B cell (primary cell): ENCODE measurements around the gene CRISPLD2. TPM values are rescaled to one million over a fixed set of nuclear protein-coding genes. Genes with fewer than 3 reads are reported as not detected.

Experiments used
- ATAC-seq: fragments of 200-7000 bp; cut with Tn5 transposase; one replicate; pipeline ENCODE4 v1.10.0; 2021; ENCODE audit warnings: low read depth, mild to moderate bottlenecking, moderate number of reproducible peaks, moderate library complexity
- CTCF ChIA-PET: fragments of 350-600 bp; sonication (Branson Sonifier 250); formaldehyde crosslinking; loops from one replicate; lab custom pipeline; 2021; ENCODE audit warnings: antibody characterized with exemption, inconsistent platforms; lab: Charles Lee
- POLR2A ChIA-PET: fragments of 350-600 bp; sonication (Branson Sonifier 250); formaldehyde crosslinking; loops from one replicate; lab custom pipeline; 2021; ENCODE audit warnings: antibody characterized with exemption; lab: Charles Lee
- DNase-seq: peaks from one replicate; pipeline ENCODE4 v3.0.0; 2013
- H2AFZ ChIP-seq: 2 replicates; pipeline ENCODE4 v1.6.1; 2012; ENCODE audit warnings: mild to moderate bottlenecking, low read depth, low read length; ENCODE audit not compliant: insufficient read depth, poor library complexity, severe bottlenecking
- H3K27ac ChIP-seq, 2 donors: 1 replicate in 1 of 2; 2 replicates in 1 of 2; pipeline ENCODE4 v1.5.1; 2012 to 2013; ENCODE audit warnings: low read length in 2 of 2, mild to moderate bottlenecking in 2 of 2, moderate library complexity in 1 of 2
- H3K27me3 ChIP-seq, 4 experiments: fragments of 200-600 bp in 1 of 4; sonication (generic) in 1 of 4; replicated peaks in 1 of 4; 1 replicate in 2 of 4; 2 replicates in 2 of 4; pipeline versions ENCODE4 v1.6.1 to v1.7.0; 2013 to 2016; ENCODE audit warnings: low read length in 3 of 4, mild to moderate bottlenecking in 2 of 4, mixed read lengths in 1 of 4, moderate library complexity in 1 of 4; ENCODE audit not compliant: insufficient read depth in 4 of 4, control insufficient read depth in 3 of 4; ENCODE audit errors: control extremely low read depth in 1 of 4
- H3K36me3 ChIP-seq, 2 experiments: replicated peaks in 1 of 2; 1 replicate in 1 of 2; 2 replicates in 1 of 2; pipeline versions ENCODE4 v1.6.1 to v1.7.1; 2013; ENCODE audit warnings: low read length in 1 of 2; ENCODE audit not compliant: insufficient read depth in 2 of 2, control insufficient read depth in 1 of 2; ENCODE audit errors: control extremely low read depth in 1 of 2, extremely low read depth in 1 of 2
- H3K4me1 ChIP-seq, 2 donors: fragments of 200-600 bp in 1 of 2; sonication (generic) in 1 of 2; 1 replicate in 1 of 2; 2 replicates in 1 of 2; pipeline versions ENCODE4 v1.5.1 to v1.6.1; 2013 to 2017; ENCODE audit warnings: low read length in 2 of 2; ENCODE audit not compliant: control insufficient read depth in 2 of 2, insufficient read depth in 2 of 2
- H3K4me2 ChIP-seq: replicated peaks from 2 replicates; pipeline ENCODE3; 2012; ENCODE audit warnings: mild to moderate bottlenecking, low read depth, low read length; ENCODE audit not compliant: poor library complexity, severe bottlenecking
- H3K4me3 ChIP-seq, 5 experiments: fragments of 200-600 bp in 1 of 5; sonication (generic) in 1 of 5; 1 replicate in 3 of 5; 2 replicates in 2 of 5; pipeline versions ENCODE4 v1.5.1 to v1.7.0; 2011 to 2016; ENCODE audit warnings: low read length in 4 of 5, mild to moderate bottlenecking in 4 of 5, low read depth in 2 of 5, control low read depth in 1 of 5, moderate library complexity in 1 of 5; ENCODE audit not compliant: insufficient read depth in 1 of 5; ENCODE audit errors: control extremely low read depth in 1 of 5, extremely low read depth in 1 of 5
- H3K79me2 ChIP-seq: fragments of 200-600 bp; sonication (generic); one replicate; pipeline ENCODE4 v1.6.0; 2016; ENCODE audit warnings: low read length; ENCODE audit not compliant: control insufficient read depth, insufficient read depth
- H3K9ac ChIP-seq: fragments of 200-600 bp; sonication (generic); 2 replicates; pipeline ENCODE4 v1.6.1; 2017; ENCODE audit warnings: mild to moderate bottlenecking, low read length, moderate library complexity
- H3K9me3 ChIP-seq, 3 donors: one replicate each; pipeline versions ENCODE4 v1.6.1 to v1.7.1; 2013; ENCODE audit warnings: low read length in 2 of 3; ENCODE audit not compliant: control insufficient read depth in 2 of 3, insufficient read depth in 1 of 3; ENCODE audit errors: control extremely low read depth in 1 of 3
- H4K20me1 ChIP-seq: 2 replicates; pipeline ENCODE4 v1.6.0; 2012; ENCODE audit warnings: mild to moderate bottlenecking, low read length; ENCODE audit not compliant: insufficient read depth, control insufficient read depth, poor library complexity, severe bottlenecking
- H3K27ac Mint-ChIP-seq: one replicate; pipeline ENCODE4 v1.8.0; 2021; ENCODE audit warnings: mixed read lengths
- H3K27me3 Mint-ChIP-seq: one replicate; pipeline ENCODE4 v1.8.0; 2021; ENCODE audit warnings: mixed read lengths
- H3K4me1 Mint-ChIP-seq: one replicate; pipeline ENCODE4 v1.8.0; 2021; ENCODE audit warnings: mixed read lengths
- H3K4me3 Mint-ChIP-seq: one replicate; pipeline ENCODE4 v1.8.0; 2021; ENCODE audit warnings: mixed read lengths
- H3K9me3 Mint-ChIP-seq: one replicate; pipeline ENCODE4 v1.8.0; 2022; ENCODE audit warnings: mixed read lengths; ENCODE audit not compliant: insufficient read depth
- CTCF ChIP-seq: fragments of 200-600 bp; IDR thresholded peaks from one replicate; pipeline ENCODE4 v1.8.0; 2022; ENCODE audit warnings: antibody characterized with exemption, mild to moderate bottlenecking
- EZH2 ChIP-seq: IDR thresholded peaks from 2 replicates; pipeline ENCODE4 v1.6.1; 2012; ENCODE audit warnings: borderline replicate concordance, low read depth, mild to moderate bottlenecking, moderate library complexity, low read length; ENCODE audit not compliant: insufficient read depth, poor library complexity, severe bottlenecking
- WGBS: methylation state at CpG from one replicate; pipeline ENCODE4 v1.1.5; 2013; ENCODE audit warnings: missing lambda C conversion rate; ENCODE audit not compliant: insufficient coverage; 5-methylcytosine and 5-hydroxymethylcytosine counted together
- intact Hi-C: fragments of 100-400 bp; cut with micrococcal nuclease; formaldehyde crosslinking; loops from one replicate; pipeline ENCODE4 v1.10.0; 2022
- polyA plus RNA-seq: library from polyadenylated mRNA; depleted of rRNA; stranded (reverse); fragments of >200 nt; gene quantifications from 2 replicates; pipeline ENCODE4 v1.2.3, GENCODE V29; 2012
- total RNA-seq, 2 donors: library from RNA; stranded (reverse); fragments of 120-200 nt in 1 of 2; gene quantifications; 1 replicate in 1 of 2; 2 replicates in 1 of 2; pipeline versions ENCODE4 v1.2.3 to v1.2.4, GENCODE V29; 2013 to 2022

Gene CRISPLD2
- total and polyA plus RNA-seq, 2 donors (not counting 1 experiment from before 2014, with no cell fraction given), result 0.25 to 0.37 TPM

- no peak for ATAC-seq
- Histone ChIP-seq H3K4me3 (no peak overlapping the region), H3K27ac (no peak overlapping the region), H3K36me3 (no peaks in the 10 kb centered on the region), H3K79me2 (no peaks in the 10 kb centered on the region), H4K20me1 (no peaks in the 10 kb centered on the region), H3K4me1 (no peaks in the 10 kb centered on the region), H3K27me3 (peaks cover 0 to 2% (median 0%) of the 10 kb centered on the region in 4 experiments), H2AFZ (no peak overlapping the region), H3K4me2 (no peak overlapping the region), H3K9me3 (no peaks in the 10 kb centered on the region), H3K9ac (no peak overlapping the region)
- TF ChIP-seq CTCF (no peak), EZH2 (no peak)
- intact Hi-C loops, result no loop called here
- Mint-ChIP-seq H3K27me3 (peaks cover 31% of the 10 kb centered on the region), H3K4me3 (no peak overlapping the region), H3K27ac (no peak overlapping the region), H3K4me1 (no peaks in the 10 kb centered on the region), H3K9me3 (no peaks in the 10 kb centered on the region)
- ChIA-PET POLR2A (no interaction called here), CTCF (no interaction called here)
- no peak for DNase-seq
- 58% methylated on average over 5 of the region's 7 CpGs for WGBS
Measured at GRCh38 chr16:84839956-84840355, 20.2 kb downstream of the CRISPLD2 start.

- no peaks in the 10 kb centered on the region for H3K4me1 Mint-ChIP-seq
- ChIA-PET POLR2A (no interaction called here), CTCF (interaction anchor here (0.7 kb wide), 1 partner anchor 14 kb away, joined by 3 read pairs; no protein-coding TSS in a partner anchor)
- no peak for DNase-seq
- Histone ChIP-seq H2AFZ (no peak overlapping the region), H3K4me3 (no peak overlapping the region), H3K27ac (no peak overlapping the region), H3K9ac (no peak overlapping the region), H3K79me2 (no peaks in the 10 kb centered on the region), H3K4me1 (no peaks in the 10 kb centered on the region), H3K27me3 (peaks cover 0 to 2% (median 0%) of the 10 kb centered on the region in 4 experiments), H3K4me2 (no peak overlapping the region), H3K36me3 (no peaks in the 10 kb centered on the region), H3K9me3 (no peaks in the 10 kb centered on the region), H4K20me1 (no peaks in the 10 kb centered on the region)
- WGBS, result 83% methylated on average over 16 of the region's 22 CpGs
- H3K27me3 Mint-ChIP-seq, result peaks cover 31% of the 10 kb centered on the region
- no peak overlapping the region for H3K4me3 Mint-ChIP-seq
- ATAC-seq, result no peak
- H3K27ac Mint-ChIP-seq, result no peak overlapping the region
- intact Hi-C loops, result no loop called here
- H3K9me3 Mint-ChIP-seq, result no peaks in the 10 kb centered on the region
- TF ChIP-seq CTCF (no peak), EZH2 (no peak)
Measured at GRCh38 chr16:84840687-84841627, 21.2 kb downstream of the CRISPLD2 start.
